Breast epithelium (tissue), 4 donors: Measurements from ENCODE around the gene AGR2. TPM values are rescaled to one million over a fixed set of nuclear protein-coding genes. Genes with fewer than 3 reads are reported as not detected.
"Not testable (repeated sequence)": the region's sequence is repeated elsewhere in the genome, so short reads cannot be mapped to it uniquely, and the experiment has no call there.

Source experiments
- DNase-seq, 2 donors: peaks; one replicate each; pipeline ENCODE4 v3.0.0-alpha.2; 2019; ENCODE audit warnings: low spot score in 2 of 2
- H3K27ac ChIP-seq, 2 donors: fragments of 200-600 bp; sonication (generic) in 1 of 2; one replicate each; pipeline ENCODE4 v1.5.1; 2016 to 2019; ENCODE audit warnings: mild to moderate bottlenecking in 1 of 2
- H3K27me3 ChIP-seq, 2 donors: fragments of 200-600 bp; sonication (generic) in 1 of 2; one replicate each; pipeline versions ENCODE4 v1.5.1 to v1.6.0; 2017 to 2019; ENCODE audit warnings: control low read depth in 1 of 2, mild to moderate bottlenecking in 1 of 2
- H3K36me3 ChIP-seq: fragments of 200-600 bp; one replicate; pipeline ENCODE4 v1.5.1; 2019
- H3K4me1 ChIP-seq, 2 donors: fragments of 200-600 bp; sonication (generic); one replicate each; pipeline ENCODE4 v1.5.1; 2016 to 2019; ENCODE audit warnings: control low read depth in 1 of 2
- H3K4me3 ChIP-seq, 3 donors: fragments of 200-600 bp; sonication (generic); 1 replicate in 2 of 3; 2 replicates in 1 of 3; pipeline ENCODE4 v1.5.1; 2016 to 2019; ENCODE audit warnings: mild to moderate bottlenecking in 3 of 3, moderate library complexity in 2 of 3
- H3K9me3 ChIP-seq, 2 donors: fragments of 200-600 bp; sonication (generic) in 1 of 2; one replicate each; pipeline ENCODE4 v1.5.1; 2016 to 2019; ENCODE audit warnings: control low read depth in 1 of 2
- CTCF ChIP-seq, 3 donors: fragments of 450-650 bp; IDR thresholded peaks; one replicate each; pipeline ENCODE4 v1.5.1; 2016 to 2017; ENCODE audit warnings: antibody characterized with exemption in 3 of 3, mild to moderate bottlenecking in 3 of 3, moderate library complexity in 3 of 3
- POLR2A ChIP-seq: fragments of 450-650 bp; IDR thresholded peaks from one replicate; pipeline ENCODE4 v1.6.1; 2016; ENCODE audit warnings: antibody characterized with exemption, mild to moderate bottlenecking, moderate library complexity
- POLR2AphosphoS5 ChIP-seq, 3 donors: sonication (generic); formaldehyde crosslinking; IDR thresholded peaks; one replicate each; pipeline ENCODE4 v1.6.1; 2017; ENCODE audit warnings: antibody characterized with exemption in 3 of 3
- intact Hi-C: fragments of 100-400 bp; cut with DNase I; formaldehyde crosslinking; loops from one replicate; pipeline ENCODE4 v1.15.1; 2023; ENCODE audit warnings: low total_unique reads
- total RNA-seq, 3 donors: library from RNA; depleted of rRNA; stranded (reverse); fragments of >200 nt; gene quantifications; one replicate each; pipeline ENCODE4 v1.1.0, GENCODE V29; 2016

AGR2 gene
- total RNA-seq = 100 to 1,000 TPM in 1 of 3 donors, 10 to 100 TPM in 1, not detected in 1; 72.8 to 156 TPM

GRCh38 chr7:16804674-16805439 lies at the start of gene AGR2:
Gene AGR2 (minus strand): TSS chr7:16804999. CDS start chr7:16801796, 3,203 bp downstream.
- Histone ChIP-seq H3K9me3 (no peaks in the 10 kb centered on the region), H3K4me3 (peak within 1 kb of the TSS in 2 of 3 donors; percentile 28 to 48), H3K27ac (peak within 1 kb of the TSS; percentile 48 to 73), H3K27me3 (no peaks in the 10 kb centered on the region), H3K4me1 (no peaks in the 10 kb centered on the region), H3K36me3 (no peaks in the 10 kb centered on the region)
- DNase-seq = peak in 1 of 2 donors; percentile 44
- intact Hi-C loops = no loop called here
- TF ChIP-seq POLR2A = no peak

GRCh38 chr7:16853189-16853588 lies 48.4 kb upstream of the AGR2 start:
- H3K4me3 ChIP-seq, H3K27me3 ChIP-seq, H3K36me3 ChIP-seq, H3K9me3 ChIP-seq, H3K27ac ChIP-seq, H3K4me1 ChIP-seq, DNase-seq, intact Hi-C loops: not testable (repeated sequence)

GRCh38 chr7:16851829-16852228 lies 47.0 kb upstream of the AGR2 start:
- no peaks in the 10 kb centered on the region for H3K27me3 ChIP-seq
- no peak overlapping the region for H3K27ac ChIP-seq
- TF ChIP-seq POLR2A (no peak), POLR2AphosphoS5 (IDR thresholded peaks at IDR 0.05) (no peak), CTCF (IDR thresholded peaks at IDR 0.05) (no peak)
- H3K9me3 ChIP-seq = peaks cover 0 to 5% of the 10 kb centered on the region in 2 donors
- H3K4me1 ChIP-seq = no peaks in the 10 kb centered on the region
- intact Hi-C loops = no loop called here
- DNase-seq = no peak
- no peaks in the 10 kb centered on the region for H3K36me3 ChIP-seq
- no peak overlapping the region for H3K4me3 ChIP-seq

- Histone ChIP-seq H3K4me3 (no peak overlapping the region), H3K27ac (no peak overlapping the region), H3K4me1 (no peaks in the 10 kb centered on the region), H3K27me3 (no peaks in the 10 kb centered on the region), H3K36me3 (no peaks in the 10 kb centered on the region), H3K9me3 (peaks cover 0 to 5% of the 10 kb centered on the region in 2 donors)
- TF ChIP-seq POLR2A (no peak), CTCF (IDR thresholded peaks at IDR 0.05) (no peak), POLR2AphosphoS5 (IDR thresholded peaks at IDR 0.05) (no peak)
- intact Hi-C loops = no loop called here
- DNase-seq = no peak
Measured at GRCh38 chr7:16850614-16851466, 46.0 kb upstream of the AGR2 start.

- no peak for TF ChIP-seq CTCF (IDR thresholded peaks at IDR 0.05)
- no peak for TF ChIP-seq POLR2A
- TF ChIP-seq POLR2AphosphoS5 (IDR thresholded peaks at IDR 0.05) = no peak
- intact Hi-C loops = no loop called here
- H3K27me3 ChIP-seq = no peaks in the 10 kb centered on the region
- H3K4me1 ChIP-seq = no peaks in the 10 kb centered on the region
- peaks cover 0 to 5% of the 10 kb centered on the region in 2 donors for H3K9me3 ChIP-seq
- DNase-seq = no peak
- H3K27ac ChIP-seq = no peak overlapping the region
- H3K36me3 ChIP-seq = no peaks in the 10 kb centered on the region
- H3K4me3 ChIP-seq = no peak overlapping the region
Measured at GRCh38 chr7:16849296-16850148, 44.7 kb upstream of the AGR2 start.
